Neural progenitor cell (in vitro differentiated cells): ENCODE data around the gene JMJD8.

ENCODE experiments used
- CTCF ChIP-seq: fragments of 200-600 bp; sonication (generic); IDR thresholded peaks from 2 replicates; pipeline ENCODE4 v1.5.1; 2017; ENCODE audit warnings: antibody characterized with exemption, mild to moderate bottlenecking
- EZH2 ChIP-seq: fragments of 200-600 bp; sonication (generic); IDR thresholded peaks from 2 replicates; pipeline ENCODE4 v1.6.1; 2017; ENCODE audit warnings: antibody characterized with exemption, mild to moderate bottlenecking, moderate library complexity

- TF ChIP-seq CTCF: peak; percentile 34
- TF ChIP-seq EZH2: no peak
These were observed 36.4 kb upstream of the JMJD8 start for GRCh38 chr16:720447-720989.
